GM15510 (cell line): ENCODE data around the gene GALNTL6.

Experiments
- POLR2A ChIP-seq: IDR thresholded peaks from 3 replicates; pipeline ENCODE4 v1.6.1; 2011; ENCODE audit warnings: borderline replicate concordance; ENCODE audit not compliant: insufficient read length; ENCODE audit errors: extremely low read depth

The GALNTL6 gene

GRCh38 chr4:172514801-172515200, 701.6 kb downstream of the GALNTL6 start:
- no peak for TF ChIP-seq POLR2A

- no peak for TF ChIP-seq POLR2A
Measured at GRCh38 chr4:172515266-172515879, 702.2 kb downstream of the GALNTL6 start.

- TF ChIP-seq POLR2A = no peak
Measured at GRCh38 chr4:172517391-172517790, 704.2 kb downstream of the GALNTL6 start.

- no peak for TF ChIP-seq POLR2A
Measured at GRCh38 chr4:172521248-172521647, 708.0 kb downstream of the GALNTL6 start.

DNA sequence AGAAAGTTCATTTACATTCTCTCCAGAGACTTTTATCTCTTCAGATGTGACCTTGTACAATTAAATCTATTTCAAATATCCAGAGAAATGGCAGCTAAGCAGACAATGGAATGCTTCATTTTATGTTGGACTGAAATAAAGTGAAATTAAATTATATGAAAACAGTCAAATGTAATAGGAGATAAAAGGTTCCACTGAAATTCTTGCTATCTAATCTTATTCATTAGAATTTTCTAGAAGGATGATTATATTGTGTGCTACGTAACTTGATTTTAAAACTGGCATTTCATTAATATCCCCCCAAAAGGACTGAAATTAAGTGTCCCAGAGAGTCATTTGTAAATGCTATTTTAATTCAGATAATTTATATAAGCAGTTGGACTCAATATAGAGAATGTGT, 708.5 kb downstream of the GALNTL6 start:
- TF ChIP-seq POLR2A = no peak

DNA sequence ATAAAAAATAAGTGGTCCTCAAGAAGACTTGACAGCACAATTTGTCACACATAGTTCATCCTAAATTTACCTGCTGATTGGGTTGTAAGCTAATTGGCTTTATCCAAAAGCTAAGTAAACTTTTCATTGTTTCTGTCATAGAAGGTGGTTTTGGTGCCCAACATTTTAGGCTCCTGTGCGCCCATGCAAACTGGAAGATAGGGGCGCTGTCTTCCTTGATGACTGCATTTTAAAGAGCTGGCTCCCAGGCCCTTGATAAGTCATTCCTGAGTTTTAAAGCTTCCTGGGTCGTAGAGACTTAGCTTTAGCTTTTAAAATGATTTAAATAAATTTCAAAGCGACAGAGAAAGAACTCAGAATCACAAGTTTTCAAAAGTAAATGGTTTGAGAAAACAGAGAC, 730.0 kb downstream of the GALNTL6 start:
- no peak for TF ChIP-seq POLR2A

DNA sequence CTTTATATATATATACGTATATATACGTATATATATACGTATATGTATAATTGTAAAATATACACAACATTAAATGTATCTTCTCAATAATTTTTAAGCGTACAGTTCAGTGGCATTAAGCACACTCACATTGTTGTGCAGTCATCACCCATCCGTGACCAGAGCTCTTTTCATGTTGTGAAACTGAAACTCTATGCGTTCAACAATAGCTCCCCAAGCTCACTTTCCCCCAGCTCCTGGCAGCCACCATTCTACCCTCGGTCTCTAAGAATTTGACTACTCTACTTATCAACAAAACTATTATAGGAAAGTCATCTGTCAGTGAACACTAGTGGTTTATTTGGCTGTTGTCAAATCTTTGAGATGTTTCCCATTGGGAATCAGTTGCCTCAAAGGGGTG, 733.6 kb downstream of the GALNTL6 start:
- no peak for TF ChIP-seq POLR2A

- TF ChIP-seq POLR2A = no peak
Measured at GRCh38 chr4:172547724-172548123, 734.5 kb downstream of the GALNTL6 start.

GRCh38 chr4:172553216-172553615, 740.0 kb downstream of the GALNTL6 start:
- no peak for TF ChIP-seq POLR2A

- TF ChIP-seq POLR2A = no peak
Measured at GRCh38 chr4:172554588-172554987, 741.4 kb downstream of the GALNTL6 start.

- no peak for TF ChIP-seq POLR2A
Measured at GRCh38 chr4:172555725-172556124, 742.5 kb downstream of the GALNTL6 start.

DNA sequence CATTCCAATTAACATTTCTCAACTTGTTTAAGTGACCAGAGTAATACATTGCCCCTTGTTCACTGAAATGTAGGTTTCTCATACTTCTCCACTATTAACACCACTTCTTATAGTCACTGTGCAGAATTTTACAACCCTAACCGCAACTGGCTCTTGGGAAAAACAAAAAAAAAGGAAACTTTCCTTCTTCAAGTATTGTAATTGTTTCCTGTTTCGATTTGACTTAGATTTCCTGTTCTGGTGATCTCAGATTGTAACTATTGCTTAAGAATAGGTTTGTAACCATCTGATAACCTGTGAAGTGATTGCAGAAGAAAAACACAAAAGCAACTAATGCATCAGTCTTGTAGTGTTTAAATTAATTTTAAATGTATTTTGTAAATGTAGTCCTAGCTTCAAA, 760.7 kb downstream of the GALNTL6 start:
- no peak for TF ChIP-seq POLR2A

- no peak for TF ChIP-seq POLR2A
Measured at GRCh38 chr4:172578712-172579111, 765.5 kb downstream of the GALNTL6 start.

- no peak for TF ChIP-seq POLR2A
Measured at GRCh38 chr4:172584816-172585215, 771.6 kb downstream of the GALNTL6 start.

- TF ChIP-seq POLR2A = no peak
Measured at GRCh38 chr4:172596206-172596605, 783.0 kb downstream of the GALNTL6 start.

DNA sequence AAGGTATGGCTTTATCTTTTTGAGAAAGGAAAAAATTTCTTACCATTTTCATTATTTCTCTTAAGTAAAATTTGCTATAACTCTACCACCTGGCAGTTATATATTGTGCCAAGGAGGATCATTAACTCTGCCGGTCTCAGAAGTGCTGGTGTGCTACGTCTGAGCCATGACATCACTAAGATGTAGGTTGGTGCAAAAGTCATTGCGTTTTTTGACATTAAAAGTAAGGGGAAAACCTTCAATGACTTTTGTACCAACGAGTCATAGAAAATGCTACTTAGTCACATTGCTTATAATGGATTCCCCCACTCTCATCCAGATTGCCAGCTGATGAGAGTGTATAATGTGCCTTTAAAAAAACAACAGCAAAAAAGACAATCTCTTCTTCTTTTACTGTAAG, 786.4 kb downstream of the GALNTL6 start:
- TF ChIP-seq POLR2A = no peak

GRCh38 chr4:172601195-172601594, 788.0 kb downstream of the GALNTL6 start:
- no peak for TF ChIP-seq POLR2A
